ENCODE data around the gene PHF24. TPM values are rescaled to one million over a fixed set of nuclear protein-coding genes. Genes with fewer than 3 reads are reported as not detected.

PHF24 gene
- total and polyA plus RNA-seq, 2 of the 13 experiments (the other 11 are each of a cell fraction or from before 2014, with no cell fraction given): 0.05 TPM; not detected in 1

- Histone ChIP-seq H3K36me3 (replicated peaks in 1 of 2; ENCODE audit: control insufficient read depth in 1 of 2, insufficient read depth in 2 of 2, low read length in 2 of 2) (no peaks in the 10 kb centered on the region), H3K9ac (ENCODE audit: insufficient read depth, low read depth, low read length) (no peak overlapping the region), H3K27ac (ENCODE audit: extremely low read length, insufficient read depth, low read length) (no peak overlapping the region), H3K9me3 (ENCODE audit: low read length) (no peaks in the 10 kb centered on the region), H2AFZ (ENCODE audit: low read length) (no peak overlapping the region), H3K27me3 (ENCODE audit: control insufficient read depth in 1 of 2, insufficient read depth in 2 of 2, low read length in 2 of 2) (no peaks in the 10 kb centered on the region; a peak in 1 of 5 replicates), H4K20me1 (ENCODE audit: insufficient read depth, low read length) (no peaks in the 10 kb centered on the region), H3K79me2 (ENCODE audit: insufficient read depth, low read length) (no peaks in the 10 kb centered on the region), H3K4me3 (replicated peaks in 1 of 3; ENCODE audit: insufficient read depth in 1 of 3, low read depth in 2 of 3, low read length in 3 of 3) (no peak overlapping the region), H3K4me1 (ENCODE audit: insufficient read depth, low read length) (peaks cover 44% of the 10 kb centered on the region), H3K4me2 (ENCODE audit: low read depth, low read length) (no peak overlapping the region)
- ATAC-seq: no peak
- intact Hi-C loops (cut with micrococcal nuclease; ENCODE audit: unreplicated experiment) (loop anchor here (1.0 kb wide), 1 partner anchor 94 kb away; no protein-coding TSS in a partner anchor), in situ Hi-C loops (cut with HindIII; ENCODE audit: extremely low pct_ligation_motif_present, low pct_unique_long_range_greater_than_20kb) (no loop called here)
- no peak for FAIRE-seq
- TF ChIP-seq GTF2F1 (IDR thresholded peaks at IDR 0.05; ENCODE audit: low read length) (no peak), HNRNPUL1 (IDR thresholded peaks at IDR 0.05; ENCODE audit: low read depth, low read length) (no peak), TOPORS (CRISPR knock-in tag; IDR thresholded peaks at IDR 0.05) (no peak), ZBED4 (CRISPR knock-in tag; IDR thresholded peaks at IDR 0.05; ENCODE audit: borderline replicate concordance) (no peak), ZNF747 (CRISPR knock-in tag; IDR thresholded peaks at IDR 0.05; ENCODE audit: borderline replicate concordance) (no peak), ZNF383 (CRISPR knock-in tag; IDR thresholded peaks at IDR 0.05; ENCODE audit: borderline replicate concordance) (no peak), ZNF501 (CRISPR knock-in tag; IDR thresholded peaks at IDR 0.05) (no peak), ZFP1 (CRISPR knock-in tag; IDR thresholded peaks at IDR 0.05) (no peak), REXO4 (CRISPR knock-in tag; IDR thresholded peaks at IDR 0.05; ENCODE audit: borderline replicate concordance) (no peak)
- BruUV-seq (replicated peaks): no TSS peak
- 65% methylated on average over 7 of the region's 10 CpGs for WGBS (ENCODE audit: low lambda C conversion rate)
- DNase-seq (ENCODE audit: low spot score): no peak
- ChIA-PET CTCF (ENCODE audit: low intra/inter-chr PET ratio, low total read pairs) (interaction anchor here (1.4 to 1.5 kb wide), 2 partner anchors 93 to 94 kb away, joined by 3 to 10 read pairs; no protein-coding TSS in a partner anchor), POLR2A (interaction anchor here (1.2 kb wide), 2 partner anchors 54 to 78 kb away, joined by 3 read pairs; no protein-coding TSS in a partner anchor)
Observed at GRCh38 chr9:34993502-34994259, 35.6 kb downstream of the PHF24 start.
